Amygdala (tissue), 56 donors: ENCODE measurements around the gene GBGT1.

ENCODE experiments used
- DNase-seq, 56 donors: peaks; one replicate each; lab custom pipeline; 2025; lab: John Stamatoyannopoulos, UW

The GBGT1 gene

GRCh38 chr9:133166392-133166791 lies 2.7 kb upstream of the GBGT1 start:
- no peak for DNase-seq

- no peak for DNase-seq
Measured at GRCh38 chr9:133165452-133165730, 1.7 kb upstream of the GBGT1 start.

- DNase-seq, result no peak
Measured at GRCh38 chr9:133164191-133164590, 477 bp upstream of the GBGT1 start.

DNA sequence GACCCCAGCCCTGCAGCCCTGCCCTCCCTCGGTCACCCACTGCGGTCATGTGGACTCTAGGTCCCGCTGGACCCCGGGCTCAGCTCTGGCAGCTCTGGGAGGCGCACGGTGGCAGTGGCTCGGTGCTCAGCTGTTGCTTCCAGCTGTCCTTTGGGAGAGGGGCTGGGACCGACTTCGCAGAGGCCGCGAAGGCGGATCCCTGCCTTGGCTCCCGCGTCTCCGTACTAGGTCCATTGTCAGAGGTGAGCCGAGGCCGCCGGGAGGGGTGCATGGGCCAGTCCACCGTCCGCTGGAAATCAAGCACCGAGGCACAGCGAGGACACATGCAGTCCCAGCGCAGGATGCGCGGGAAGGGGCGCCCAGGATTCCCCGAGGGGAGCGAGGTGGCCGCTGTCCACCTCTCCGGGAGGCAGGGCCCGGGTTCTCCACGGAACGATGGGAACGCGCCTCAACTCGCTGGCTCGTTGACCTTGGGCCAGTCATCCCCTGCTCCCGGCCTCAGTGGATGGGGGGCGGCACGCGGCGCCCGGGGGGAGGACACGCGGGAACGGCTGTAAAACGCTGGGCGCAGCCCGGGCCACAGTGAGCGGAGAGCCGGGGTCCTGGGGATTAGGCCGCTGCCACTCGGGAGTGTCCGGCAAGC lies 732 bp downstream of the GBGT1 start:
- DNase-seq, result no peak

DNA sequence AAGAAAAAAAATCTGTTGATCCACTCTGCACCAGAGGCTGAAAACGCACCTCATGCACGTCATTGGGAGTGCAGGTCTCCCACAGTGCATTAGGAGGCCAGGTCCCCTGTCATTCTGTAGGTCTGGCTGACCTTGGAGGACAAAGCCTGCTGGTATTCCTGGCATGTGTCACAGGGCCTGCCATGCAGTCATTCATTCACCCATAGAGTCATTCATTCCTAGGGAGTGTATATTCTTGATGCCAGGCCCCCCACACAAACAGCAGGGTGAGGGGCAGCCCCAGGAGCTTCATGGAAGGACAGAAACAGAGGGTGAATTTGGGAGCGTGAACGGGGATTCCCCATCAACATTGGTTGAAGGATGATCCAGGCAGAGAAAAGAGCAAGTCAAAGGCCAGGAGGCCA lies 2.2 kb downstream of the GBGT1 start:
- DNase-seq, result no peak

DNA sequence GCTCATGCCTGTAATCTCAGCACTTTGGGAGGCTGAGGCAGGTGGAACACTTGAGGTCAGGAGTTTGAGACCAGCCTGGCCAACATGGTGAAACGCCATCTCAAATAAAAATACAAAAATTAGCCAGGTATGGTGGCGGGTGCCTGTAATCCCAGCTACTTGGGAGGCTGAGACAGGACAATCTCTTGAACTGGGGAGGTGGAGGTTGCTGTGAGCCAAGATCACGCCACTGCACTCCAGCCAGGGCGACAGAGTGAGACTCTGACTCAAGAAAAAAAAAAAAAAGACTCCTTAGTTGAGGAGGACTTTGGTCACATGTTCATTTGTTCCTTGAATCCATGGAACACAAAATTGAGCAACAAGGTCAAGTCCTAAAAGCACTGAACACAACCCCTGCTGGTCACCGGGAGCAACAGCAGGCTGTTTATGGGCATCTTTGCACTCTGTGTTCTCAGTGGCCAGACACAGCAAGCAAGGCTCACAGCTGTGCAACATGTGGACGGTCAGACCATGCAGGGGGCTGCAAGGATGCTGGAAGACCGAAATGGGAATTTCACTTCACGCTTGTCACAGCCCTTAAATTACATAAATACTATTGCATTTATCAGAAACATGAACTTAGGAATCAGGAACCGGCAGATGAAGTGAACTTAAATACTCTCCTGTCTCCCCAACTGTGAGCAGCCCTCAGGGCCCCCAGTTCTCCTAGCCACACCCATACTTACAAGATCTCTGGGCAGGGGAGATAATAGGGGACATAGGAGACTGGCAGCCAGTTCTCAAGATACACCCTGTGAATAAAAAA lies 2.8 kb downstream of the GBGT1 start:
- DNase-seq, result peak in 8 of 56 donors; percentile 33 to 53 (median 39)

DNA sequence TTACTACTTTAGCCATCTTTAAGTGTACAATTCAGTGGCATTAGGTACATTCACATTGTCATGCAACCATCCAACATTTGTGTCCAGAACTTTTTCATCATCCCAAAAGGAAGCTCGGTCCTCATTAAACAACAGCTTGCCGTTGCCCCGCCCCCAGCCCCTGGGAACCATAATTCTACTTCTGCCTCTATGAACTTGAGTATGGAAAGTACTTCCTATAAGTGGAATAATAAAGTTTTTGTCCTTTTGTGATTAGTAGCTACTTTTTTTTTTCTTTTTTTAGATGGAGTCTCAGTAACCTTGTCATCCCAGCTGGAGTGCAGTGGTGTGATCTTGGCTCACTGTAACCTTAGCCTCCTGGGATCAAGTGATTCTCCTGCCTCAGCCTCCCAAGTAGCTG lies 5.0 kb downstream of the GBGT1 start:
- no peak for DNase-seq

DNA sequence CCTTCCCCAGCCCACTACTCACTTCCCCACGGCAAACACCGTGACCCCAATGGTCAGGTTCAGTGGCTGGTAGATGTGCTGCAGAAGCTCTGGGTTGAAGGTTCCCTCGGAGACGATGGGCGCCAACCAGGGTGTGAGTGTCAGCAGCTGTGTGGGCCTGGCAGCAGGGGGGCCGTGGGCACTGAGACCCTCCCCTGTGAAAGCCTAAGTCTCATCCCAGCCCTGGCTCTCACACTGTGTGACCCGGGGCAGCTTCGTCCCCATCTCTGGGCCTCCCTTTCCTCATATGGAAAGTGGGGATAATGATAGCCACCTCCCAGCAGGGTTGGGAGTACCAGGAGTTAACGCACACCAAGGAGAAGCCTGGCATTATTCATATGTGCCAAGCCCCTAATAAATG lies 8.6 kb downstream of the GBGT1 start:
- no peak for DNase-seq

GRCh38 chr9:133154097-133154989 lies 9.4 kb downstream of the GBGT1 start:
- no peak for DNase-seq

GRCh38 chr9:133153227-133154096 lies 10.3 kb downstream of the GBGT1 start:
- no peak for DNase-seq

DNA sequence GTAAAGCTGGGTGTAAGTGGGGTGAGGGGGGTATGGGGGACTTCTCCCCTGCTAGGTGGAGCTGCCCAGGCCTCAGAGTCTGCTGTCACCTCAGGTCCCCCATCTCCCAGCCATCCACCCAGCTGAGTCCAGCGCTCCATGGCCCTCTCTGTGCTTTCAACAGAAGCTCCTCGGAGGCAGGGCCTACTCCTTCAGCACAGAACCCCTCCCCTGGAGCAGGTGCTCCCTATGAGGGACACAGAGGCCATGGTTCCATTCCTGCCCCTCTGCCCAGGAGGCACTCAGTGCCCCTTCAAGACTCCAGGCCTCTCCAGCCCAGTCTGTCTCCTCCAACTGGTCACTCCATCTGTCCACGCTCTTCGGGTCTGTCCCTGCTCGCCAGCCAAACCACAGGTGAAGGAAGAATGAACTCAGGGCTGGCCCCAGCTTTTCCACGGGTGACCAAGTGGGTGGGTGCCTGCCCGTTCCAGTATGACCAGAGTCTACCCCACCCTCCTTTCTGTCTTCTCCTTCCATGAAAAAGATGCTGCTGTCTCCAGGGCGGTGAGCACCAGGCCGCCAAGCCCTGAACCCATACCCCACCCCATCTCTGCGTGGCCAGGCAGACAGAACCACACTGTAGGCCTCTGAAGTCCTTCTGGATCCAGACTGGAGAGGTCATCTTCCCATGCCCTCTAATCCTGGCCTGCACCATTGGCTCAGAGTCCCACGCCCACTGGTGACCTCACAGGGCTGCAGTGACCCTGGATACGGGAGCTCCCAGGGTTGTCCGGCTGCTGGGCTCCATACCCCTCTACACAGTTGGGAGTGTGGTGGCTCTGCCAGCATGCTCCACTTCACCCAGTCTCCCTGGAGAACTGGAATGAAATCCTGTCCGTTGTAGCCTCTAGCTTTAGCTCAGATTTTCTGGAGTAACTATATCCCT lies 11.9 kb downstream of the GBGT1 start:
- no peak for DNase-seq

- DNase-seq, result no peak
Measured at GRCh38 chr9:133151041-133151440, 12.7 kb downstream of the GBGT1 start.

DNA sequence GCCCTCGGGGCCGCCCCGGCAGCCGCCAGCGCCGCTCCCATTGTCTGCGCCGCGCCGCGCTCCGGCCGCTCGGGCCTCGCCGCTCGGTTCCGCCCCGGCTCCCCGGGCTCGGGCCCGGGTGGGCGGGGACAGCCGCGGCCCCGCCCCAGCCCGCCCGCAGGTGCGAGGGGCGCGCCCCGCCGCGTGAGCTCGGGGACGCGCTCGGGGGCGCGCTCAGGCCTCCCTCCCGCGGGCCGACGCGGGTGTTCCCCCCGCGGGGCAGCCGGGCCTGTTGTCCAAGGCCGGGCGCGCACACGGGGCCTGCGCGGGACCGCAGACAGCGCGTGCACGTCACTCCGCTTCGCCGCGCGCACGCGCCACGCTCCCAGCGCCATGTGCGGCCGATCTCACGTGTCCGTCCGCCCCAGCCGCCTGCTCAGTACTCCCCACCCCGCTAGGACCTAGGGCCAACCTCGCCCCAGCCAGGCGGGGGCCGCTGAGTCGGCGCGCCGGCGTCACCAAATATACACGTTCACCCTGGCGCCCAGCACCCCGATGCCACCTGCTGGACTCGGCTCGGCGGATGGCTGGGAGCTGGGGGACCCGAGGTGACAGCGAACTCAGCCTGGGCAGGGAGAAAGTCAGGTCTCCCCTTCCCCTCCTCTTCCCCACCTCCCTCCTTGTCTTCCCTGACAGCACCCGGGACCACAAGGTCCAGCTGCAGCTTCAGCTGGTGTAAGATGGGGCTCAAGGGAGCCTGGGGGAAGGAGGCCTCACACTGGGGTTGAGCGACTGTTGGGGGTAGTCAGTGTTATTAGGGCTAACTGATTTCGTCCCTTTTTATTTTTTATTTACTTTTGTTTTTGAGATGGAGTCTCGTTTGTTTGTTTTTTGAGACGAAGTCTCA lies 14.3 kb downstream of the GBGT1 start:
- DNase-seq, result peak in 51 of 56 donors; percentile 27 to 89 (median 74)

DNA sequence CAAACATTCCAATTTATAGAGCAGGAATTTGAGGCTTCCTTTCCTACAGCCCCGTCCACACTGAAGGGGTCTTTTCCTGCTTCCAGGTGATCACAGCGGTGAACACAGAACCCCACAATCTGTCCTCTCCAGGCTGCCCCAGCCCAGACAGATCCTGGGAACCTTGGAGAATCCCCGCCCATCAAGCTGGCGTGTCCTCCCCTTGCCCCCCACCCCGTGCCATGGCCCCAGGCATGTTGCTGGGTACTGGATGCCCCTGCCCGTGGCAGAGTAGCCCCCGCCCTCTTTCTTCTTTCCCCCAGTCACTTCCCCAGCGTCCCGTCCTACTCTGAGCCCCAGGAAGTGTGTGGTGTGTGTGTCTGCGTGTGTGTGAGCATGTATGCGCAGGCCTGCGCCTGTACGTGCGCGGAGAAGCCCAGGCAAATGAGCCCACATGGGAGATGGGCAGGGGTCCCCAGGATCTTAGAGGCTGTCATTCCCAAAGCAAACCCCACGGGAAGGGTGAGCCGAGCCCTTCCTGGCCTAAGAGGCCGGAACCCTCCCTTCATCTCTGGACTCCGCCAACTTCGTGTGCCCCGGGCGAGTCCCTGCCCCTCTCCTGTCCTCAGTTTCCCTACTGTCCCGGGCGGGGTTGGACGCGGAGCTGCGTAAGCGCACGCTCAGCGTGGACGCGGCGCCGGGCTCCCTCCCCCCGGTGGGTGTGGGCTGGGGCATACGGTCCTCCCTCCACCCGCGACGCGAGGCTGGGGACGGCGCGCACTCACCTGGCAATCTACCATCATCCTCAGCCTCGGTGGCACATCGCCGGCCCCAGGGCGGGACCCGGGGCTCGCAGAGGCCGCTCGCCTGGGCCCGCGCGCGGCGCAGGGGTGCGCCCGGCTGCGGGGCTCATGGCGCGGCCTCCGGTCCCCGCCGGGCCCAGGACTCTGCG lies 15.2 kb downstream of the GBGT1 start:
- DNase-seq, result peak in 26 of 56 donors; percentile 26 to 64 (median 52)

- peak in 49 of 56 donors; percentile 21 to 84 (median 59) for DNase-seq
Measured at GRCh38 chr9:133147412-133148198, 16.1 kb downstream of the GBGT1 start.

- no peak for DNase-seq
Measured at GRCh38 chr9:133146746-133147411, 16.8 kb downstream of the GBGT1 start.
